HepG2 (cell line): ENCODE measurements around the gene EEPD1. TPM values are rescaled to one million over a fixed set of nuclear protein-coding genes. Genes with fewer than 3 reads are reported as not detected.

Experiments
- EEA1 ChIP-seq: sonication (generic); formaldehyde crosslinking; IDR thresholded peaks from 2 replicates; pipeline ENCODE4 v1.5.1; 2020; ENCODE audit warnings: mild to moderate bottlenecking, missing genetic modification reagents, borderline replicate concordance
- HOXA9 ChIP-seq: sonication (generic); formaldehyde crosslinking; IDR thresholded peaks from 2 replicates; pipeline ENCODE4 v1.8.1; 2022; ENCODE audit warnings: missing genetic modification reagents, mild to moderate bottlenecking, moderate library complexity, borderline replicate concordance
- KDM2A ChIP-seq: sonication (generic); formaldehyde crosslinking; IDR thresholded peaks from 2 replicates; pipeline ENCODE4 v1.4.0; 2020; ENCODE audit warnings: low read depth, missing genetic modification reagents, borderline replicate concordance
- MIER3 ChIP-seq: IDR thresholded peaks from 2 replicates; pipeline ENCODE4 v1.6.1; 2016; ENCODE audit warnings: missing compliant biosample characterization, borderline replicate concordance
- MYC ChIP-seq: sonication (generic); formaldehyde crosslinking; IDR thresholded peaks from 2 replicates; pipeline ENCODE4 v1.9.0; 2021; ENCODE audit warnings: missing genetic modification reagents, borderline replicate concordance
- RAD51 ChIP-seq: fragments of 450-650 bp; IDR thresholded peaks from 2 replicates; pipeline ENCODE4 v1.6.1; 2016; ENCODE audit warnings: borderline replicate concordance
- RELA ChIP-seq: sonication (generic); formaldehyde crosslinking; IDR thresholded peaks from 2 replicates; pipeline ENCODE4 v1.4.0; 2020; ENCODE audit warnings: missing genetic modification reagents
- SOX6 ChIP-seq, 2 experiments: fragments of 450-650 bp in 1 of 2; sonication (generic) in 1 of 2; formaldehyde crosslinking in 1 of 2; IDR thresholded peaks; 2 replicates each; pipeline versions ENCODE4 v1.4.0 to v1.6.1; 2017 to 2020; ENCODE audit warnings: antibody characterized with exemption in 1 of 2, mild to moderate bottlenecking in 1 of 2, missing genetic modification reagents in 1 of 2
- SP1 ChIP-seq, 2 experiments: fragments of 450-650 bp in 1 of 2; sonication (generic) in 1 of 2; formaldehyde crosslinking in 1 of 2; IDR thresholded peaks; 2 replicates each; pipeline versions ENCODE4 v1.4.0 to v1.6.1; 2016 to 2020; ENCODE audit warnings: missing genetic modification reagents in 1 of 2
- ZBTB21 ChIP-seq: sonication (generic); formaldehyde crosslinking; IDR thresholded peaks from 2 replicates; pipeline ENCODE4 v1.4.0; 2020; ENCODE audit warnings: missing genetic modification reagents
- ZNF382 ChIP-seq: sonication (generic); formaldehyde crosslinking; IDR thresholded peaks from 2 replicates; pipeline ENCODE4 v1.5.0; 2020; ENCODE audit warnings: missing genetic modification reagents, mild to moderate bottlenecking, borderline replicate concordance
- ZNF567 ChIP-seq: sonication (generic); formaldehyde crosslinking; IDR thresholded peaks from 2 replicates; pipeline ENCODE4 v1.8.1; 2023; ENCODE audit warnings: mild to moderate bottlenecking, missing genetic modification reagents, borderline replicate concordance
- polyA plus RNA-seq, 8 experiments: library from polyadenylated mRNA; depleted of rRNA in 3 of 8; stranded (reverse) in 7 of 8; unstranded in 1 of 8; fragments of >200 nt; fragmentation: Illumina TruSeq in 4 of 8; extraction: Trizol in 4 of 8; gene quantifications; 2 replicates each; pipeline versions ENCODE4 v1.2.1 to v1.2.3, GENCODE V29; 2011 to 2016; ENCODE audit warnings: low read depth in 4 of 8, missing spikeins in 1 of 8, mixed read lengths in 1 of 8; ENCODE audit not compliant: insufficient read depth in 1 of 8
- total RNA-seq, 5 experiments: library from RNA; depleted of rRNA; stranded (reverse); fragments of >200 nt; fragmentation: Illumina TruSeq; extraction: Trizol; gene quantifications; 2 replicates each; pipeline ENCODE4 v1.2.3, GENCODE V29; 2016; ENCODE audit warnings: low read depth in 1 of 5
- TF ChIP-seq, protein P1 (sequence below): sonication (generic); formaldehyde crosslinking; IDR thresholded peaks from 2 replicates; pipeline ENCODE4 v1.8.0; 2022; ENCODE audit warnings: missing genetic modification reagents, mild to moderate bottlenecking, inconsistent platforms, borderline replicate concordance
- TF ChIP-seq, protein P2 (sequence below): sonication (generic); formaldehyde crosslinking; IDR thresholded peaks from 2 replicates; pipeline ENCODE4 v1.5.1; 2020; ENCODE audit warnings: missing genetic modification reagents, mild to moderate bottlenecking, borderline replicate concordance
- TF ChIP-seq, protein P3 (sequence below): IDR thresholded peaks from 2 replicates; pipeline ENCODE4 v1.6.1; 2012; ENCODE audit warnings: inconsistent platforms
- TF ChIP-seq, protein P4 (sequence below): sonication (generic); formaldehyde crosslinking; IDR thresholded peaks from 2 replicates; pipeline ENCODE4 v1.5.1; 2020; ENCODE audit warnings: mild to moderate bottlenecking, missing genetic modification reagents, moderate library complexity
- TF ChIP-seq, protein P5 (sequence below): sonication (generic); formaldehyde crosslinking; conservative IDR thresholded peaks from 2 replicates; pipeline ENCODE4 v1.4.0; 2020; ENCODE audit warnings: missing genetic modification reagents
- TF ChIP-seq, protein P6 (sequence below): sonication (generic); formaldehyde crosslinking; IDR thresholded peaks from 2 replicates; pipeline ENCODE4 v1.4.0; 2020; ENCODE audit warnings: mild to moderate bottlenecking, missing genetic modification reagents

Gene EEPD1
- total and polyA plus RNA-seq, 2 of the 13 experiments (the other 11 are each of a cell fraction or from before 2014, with no cell fraction given): 10.1 to 16.4 TPM

DNA sequence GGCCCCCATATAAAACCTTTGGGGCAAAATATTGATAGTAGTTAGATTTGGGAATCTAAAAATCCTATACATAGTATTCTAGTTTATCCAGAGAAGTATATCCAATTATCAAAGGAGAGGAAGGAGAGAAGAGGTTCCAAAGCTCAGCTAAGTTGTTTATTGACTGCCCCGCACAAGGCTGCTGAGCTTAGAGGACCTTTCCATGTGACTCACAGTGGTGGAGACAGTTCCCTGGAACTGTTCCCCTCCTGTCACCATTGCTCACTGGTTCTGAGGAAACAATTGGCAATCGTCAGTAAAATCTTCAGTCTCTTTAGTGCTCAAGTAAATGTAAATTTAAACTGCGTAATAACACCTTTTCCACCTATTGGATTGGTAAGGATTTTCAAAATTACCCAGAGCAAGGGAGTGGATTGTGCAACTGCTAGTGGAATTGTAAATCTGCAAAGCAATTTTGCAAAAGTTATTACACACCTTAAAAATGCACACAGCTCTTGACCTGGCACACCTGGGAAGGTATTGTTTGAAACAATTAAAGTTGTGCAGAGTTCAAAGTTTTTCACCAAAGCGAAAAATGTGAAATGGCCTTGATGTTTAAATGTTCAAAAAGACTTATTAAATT is 63.1 kb downstream of the EEPD1 start (continued):
- TF ChIP-seq, protein P1, sequence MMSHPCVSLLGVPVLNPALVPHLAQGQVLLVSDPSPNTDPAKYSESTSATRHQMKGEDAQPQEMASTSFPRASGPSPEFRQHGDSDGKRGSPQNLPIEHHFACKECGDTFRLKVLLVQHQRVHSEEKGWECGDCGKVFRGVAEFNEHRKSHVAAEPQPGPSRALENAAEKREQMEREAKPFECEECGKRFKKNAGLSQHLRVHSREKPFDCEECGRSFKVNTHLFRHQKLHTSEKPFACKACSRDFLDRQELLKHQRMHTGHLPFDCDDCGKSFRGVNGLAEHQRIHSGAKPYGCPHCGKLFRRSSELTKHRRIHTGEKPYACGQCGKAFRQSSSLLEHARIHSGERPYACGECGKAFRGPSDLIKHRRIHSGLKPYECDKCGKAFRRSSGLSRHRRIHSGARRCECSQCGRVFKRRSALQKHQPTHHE (CRISPR knock-in tag): no peak
- TF ChIP-seq EEA1 (CRISPR knock-in tag) (no peak), RELA (CRISPR knock-in tag) (no peak), ZNF567 (CRISPR knock-in tag) (no peak), HOXA9 (CRISPR knock-in tag) (no peak), SOX6 (IDR thresholded peaks at IDR 0.05) (no peak), SOX6 (CRISPR knock-in tag; IDR thresholded peaks at IDR 0.05) (0 out of 2 replicates have a peak, but pooled peaks have one; percentile 23), MYC (no peak), RAD51 (no peak), SP1 (IDR thresholded peaks at IDR 0.05) (no peak), SP1 (CRISPR knock-in tag; IDR thresholded peaks at IDR 0.05) (no peak), ZBTB21 (CRISPR knock-in tag) (no peak), KDM2A (CRISPR knock-in tag) (no peak), MIER3 (CRISPR knock-in tag) (no peak), ZNF382 (CRISPR knock-in tag) (no peak)
- TF ChIP-seq, protein P2, sequence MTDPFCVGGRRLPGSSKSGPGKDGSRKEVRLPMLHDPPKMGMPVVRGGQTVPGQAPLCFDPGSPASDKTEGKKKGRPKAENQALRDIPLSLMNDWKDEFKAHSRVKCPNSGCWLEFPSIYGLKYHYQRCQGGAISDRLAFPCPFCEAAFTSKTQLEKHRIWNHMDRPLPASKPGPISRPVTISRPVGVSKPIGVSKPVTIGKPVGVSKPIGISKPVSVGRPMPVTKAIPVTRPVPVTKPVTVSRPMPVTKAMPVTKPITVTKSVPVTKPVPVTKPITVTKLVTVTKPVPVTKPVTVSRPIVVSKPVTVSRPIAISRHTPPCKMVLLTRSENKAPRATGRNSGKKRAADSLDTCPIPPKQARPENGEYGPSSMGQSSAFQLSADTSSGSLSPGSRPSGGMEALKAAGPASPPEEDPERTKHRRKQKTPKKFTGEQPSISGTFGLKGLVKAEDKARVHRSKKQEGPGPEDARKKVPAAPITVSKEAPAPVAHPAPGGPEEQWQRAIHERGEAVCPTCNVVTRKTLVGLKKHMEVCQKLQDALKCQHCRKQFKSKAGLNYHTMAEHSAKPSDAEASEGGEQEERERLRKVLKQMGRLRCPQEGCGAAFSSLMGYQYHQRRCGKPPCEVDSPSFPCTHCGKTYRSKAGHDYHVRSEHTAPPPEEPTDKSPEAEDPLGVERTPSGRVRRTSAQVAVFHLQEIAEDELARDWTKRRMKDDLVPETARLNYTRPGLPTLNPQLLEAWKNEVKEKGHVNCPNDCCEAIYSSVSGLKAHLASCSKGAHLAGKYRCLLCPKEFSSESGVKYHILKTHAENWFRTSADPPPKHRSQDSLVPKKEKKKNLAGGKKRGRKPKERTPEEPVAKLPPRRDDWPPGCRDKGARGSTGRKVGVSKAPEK (CRISPR knock-in tag): no peak
- TF ChIP-seq, protein P3, sequence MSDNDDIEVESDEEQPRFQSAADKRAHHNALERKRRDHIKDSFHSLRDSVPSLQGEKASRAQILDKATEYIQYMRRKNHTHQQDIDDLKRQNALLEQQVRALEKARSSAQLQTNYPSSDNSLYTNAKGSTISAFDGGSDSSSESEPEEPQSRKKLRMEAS: peak; percentile 55; the same call in 1 of the 2 replicates
- TF ChIP-seq, protein P4, sequence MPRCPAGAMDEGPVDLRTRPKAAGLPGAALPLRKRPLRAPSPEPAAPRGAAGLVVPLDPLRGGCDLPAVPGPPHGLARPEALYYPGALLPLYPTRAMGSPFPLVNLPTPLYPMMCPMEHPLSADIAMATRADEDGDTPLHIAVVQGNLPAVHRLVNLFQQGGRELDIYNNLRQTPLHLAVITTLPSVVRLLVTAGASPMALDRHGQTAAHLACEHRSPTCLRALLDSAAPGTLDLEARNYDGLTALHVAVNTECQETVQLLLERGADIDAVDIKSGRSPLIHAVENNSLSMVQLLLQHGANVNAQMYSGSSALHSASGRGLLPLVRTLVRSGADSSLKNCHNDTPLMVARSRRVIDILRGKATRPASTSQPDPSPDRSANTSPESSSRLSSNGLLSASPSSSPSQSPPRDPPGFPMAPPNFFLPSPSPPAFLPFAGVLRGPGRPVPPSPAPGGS (CRISPR knock-in tag): no peak
- TF ChIP-seq, protein P5, sequence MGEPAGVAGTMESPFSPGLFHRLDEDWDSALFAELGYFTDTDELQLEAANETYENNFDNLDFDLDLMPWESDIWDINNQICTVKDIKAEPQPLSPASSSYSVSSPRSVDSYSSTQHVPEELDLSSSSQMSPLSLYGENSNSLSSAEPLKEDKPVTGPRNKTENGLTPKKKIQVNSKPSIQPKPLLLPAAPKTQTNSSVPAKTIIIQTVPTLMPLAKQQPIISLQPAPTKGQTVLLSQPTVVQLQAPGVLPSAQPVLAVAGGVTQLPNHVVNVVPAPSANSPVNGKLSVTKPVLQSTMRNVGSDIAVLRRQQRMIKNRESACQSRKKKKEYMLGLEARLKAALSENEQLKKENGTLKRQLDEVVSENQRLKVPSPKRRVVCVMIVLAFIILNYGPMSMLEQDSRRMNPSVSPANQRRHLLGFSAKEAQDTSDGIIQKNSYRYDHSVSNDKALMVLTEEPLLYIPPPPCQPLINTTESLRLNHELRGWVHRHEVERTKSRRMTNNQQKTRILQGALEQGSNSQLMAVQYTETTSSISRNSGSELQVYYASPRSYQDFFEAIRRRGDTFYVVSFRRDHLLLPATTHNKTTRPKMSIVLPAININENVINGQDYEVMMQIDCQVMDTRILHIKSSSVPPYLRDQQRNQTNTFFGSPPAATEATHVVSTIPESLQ (CRISPR knock-in tag): no peak
- TF ChIP-seq, protein P6, sequence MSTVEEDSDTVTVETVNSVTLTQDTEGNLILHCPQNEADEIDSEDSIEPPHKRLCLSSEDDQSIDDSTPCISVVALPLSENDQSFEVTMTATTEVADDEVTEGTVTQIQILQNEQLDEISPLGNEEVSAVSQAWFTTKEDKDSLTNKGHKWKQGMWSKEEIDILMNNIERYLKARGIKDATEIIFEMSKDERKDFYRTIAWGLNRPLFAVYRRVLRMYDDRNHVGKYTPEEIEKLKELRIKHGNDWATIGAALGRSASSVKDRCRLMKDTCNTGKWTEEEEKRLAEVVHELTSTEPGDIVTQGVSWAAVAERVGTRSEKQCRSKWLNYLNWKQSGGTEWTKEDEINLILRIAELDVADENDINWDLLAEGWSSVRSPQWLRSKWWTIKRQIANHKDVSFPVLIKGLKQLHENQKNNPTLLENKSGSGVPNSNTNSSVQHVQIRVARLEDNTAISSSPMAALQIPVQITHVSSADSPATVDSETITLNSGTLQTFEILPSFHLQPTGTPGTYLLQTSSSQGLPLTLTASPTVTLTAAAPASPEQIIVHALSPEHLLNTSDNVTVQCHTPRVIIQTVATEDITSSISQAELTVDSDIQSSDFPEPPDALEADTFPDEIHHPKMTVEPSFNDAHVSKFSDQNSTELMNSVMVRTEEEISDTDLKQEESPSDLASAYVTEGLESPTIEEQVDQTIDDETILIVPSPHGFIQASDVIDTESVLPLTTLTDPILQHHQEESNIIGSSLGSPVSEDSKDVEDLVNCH (CRISPR knock-in tag): no peak
